RWPE1 (cell line): ENCODE data around the gene IFNL1.

Experiments
- CTCF ChIA-PET: fragments of 350-600 bp; sonication (Branson Sonifier 250); formaldehyde crosslinking; extraction: SDS; loops from one replicate; lab custom pipeline; 2021; lab: Yijun Ruan, JAX
- POLR2A ChIA-PET: fragments of 400-600 bp; formaldehyde crosslinking; extraction: SDS; loops from one replicate; lab custom pipeline; 2020; ENCODE audit warnings: antibody characterized with exemption; ENCODE audit not compliant: low non-redundant PET; lab: Yijun Ruan, JAX
- DNase-seq: peaks from one replicate; pipeline ENCODE4 v3.0.0; 2012; ENCODE audit warnings: low spot score
- H3K27ac ChIP-seq: fragments of 450-650 bp; 2 replicates; pipeline ENCODE4 v1.5.1; 2017
- TF ChIP-seq, protein P1 (sequence below): fragments of 450-650 bp; conservative IDR thresholded peaks from 2 replicates; pipeline ENCODE4 v1.5.1; 2017; ENCODE audit warnings: low read depth, mild to moderate bottlenecking

Gene IFNL1

DNA sequence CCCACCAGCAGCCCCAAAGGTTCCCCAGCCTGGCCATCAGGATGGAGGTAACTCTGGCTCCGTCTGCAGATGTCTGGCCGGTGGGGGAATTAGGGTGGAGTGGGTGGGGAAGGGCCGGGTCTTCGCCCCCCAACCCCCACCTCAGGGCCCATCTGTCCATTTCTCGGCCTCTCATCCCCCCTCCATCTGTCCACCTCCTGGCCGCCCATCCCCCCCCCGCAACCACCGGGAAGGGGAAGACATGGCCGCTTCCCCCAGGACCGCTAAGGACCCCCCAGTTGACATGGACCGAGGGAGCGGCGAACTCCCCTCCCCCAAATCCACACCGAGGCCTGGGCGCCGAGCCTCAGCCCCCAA lies 23.7 kb downstream of the IFNL1 start:
- CTCF ChIA-PET = no interaction called here
- TF ChIP-seq, protein P1, sequence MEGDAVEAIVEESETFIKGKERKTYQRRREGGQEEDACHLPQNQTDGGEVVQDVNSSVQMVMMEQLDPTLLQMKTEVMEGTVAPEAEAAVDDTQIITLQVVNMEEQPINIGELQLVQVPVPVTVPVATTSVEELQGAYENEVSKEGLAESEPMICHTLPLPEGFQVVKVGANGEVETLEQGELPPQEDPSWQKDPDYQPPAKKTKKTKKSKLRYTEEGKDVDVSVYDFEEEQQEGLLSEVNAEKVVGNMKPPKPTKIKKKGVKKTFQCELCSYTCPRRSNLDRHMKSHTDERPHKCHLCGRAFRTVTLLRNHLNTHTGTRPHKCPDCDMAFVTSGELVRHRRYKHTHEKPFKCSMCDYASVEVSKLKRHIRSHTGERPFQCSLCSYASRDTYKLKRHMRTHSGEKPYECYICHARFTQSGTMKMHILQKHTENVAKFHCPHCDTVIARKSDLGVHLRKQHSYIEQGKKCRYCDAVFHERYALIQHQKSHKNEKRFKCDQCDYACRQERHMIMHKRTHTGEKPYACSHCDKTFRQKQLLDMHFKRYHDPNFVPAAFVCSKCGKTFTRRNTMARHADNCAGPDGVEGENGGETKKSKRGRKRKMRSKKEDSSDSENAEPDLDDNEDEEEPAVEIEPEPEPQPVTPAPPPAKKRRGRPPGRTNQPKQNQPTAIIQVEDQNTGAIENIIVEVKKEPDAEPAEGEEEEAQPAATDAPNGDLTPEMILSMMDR = no peak
- no peak for DNase-seq
- POLR2A ChIA-PET = no interaction called here
- H3K27ac ChIP-seq = no peak overlapping the region

DNA sequence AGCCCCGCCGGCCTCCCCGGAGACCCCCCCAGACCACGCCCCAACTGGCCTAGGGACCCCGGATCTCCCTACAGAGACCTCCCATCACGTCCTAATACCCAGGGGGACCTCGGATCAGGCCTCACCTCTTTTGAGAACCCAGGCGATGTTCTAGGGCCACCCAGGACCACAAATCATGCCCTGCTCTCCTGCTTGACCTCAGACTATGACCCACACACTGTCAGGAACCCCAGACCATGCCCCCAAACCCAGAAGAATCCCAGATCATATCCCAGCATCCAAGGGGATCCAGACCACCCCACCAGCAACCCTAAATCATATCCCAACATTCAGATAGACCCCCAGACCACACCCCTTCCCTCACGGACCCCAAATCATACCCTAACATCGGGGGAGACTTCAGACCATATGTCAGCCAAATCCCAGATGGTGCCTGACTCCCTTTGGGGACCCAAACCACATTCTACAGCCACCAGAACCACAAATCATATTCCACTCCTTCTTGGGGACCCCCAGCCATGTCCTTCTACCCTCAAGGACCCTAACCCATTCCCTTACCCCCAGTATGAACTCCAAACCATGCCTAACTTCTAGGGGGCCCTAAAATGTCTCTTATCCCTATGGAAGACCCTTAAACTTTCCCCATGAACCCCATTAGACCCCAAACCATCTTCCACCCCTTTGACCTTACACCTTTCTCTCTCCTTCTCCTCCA lies 25.1 kb downstream of the IFNL1 start:
- DNase-seq = no peak
- TF ChIP-seq, protein P1 = no peak
- ChIA-PET POLR2A (no interaction called here), CTCF (interaction anchor here (0.7 kb wide), 1 partner anchor 8 kb away, joined by 5 read pairs; no protein-coding TSS in a partner anchor)
- no peak overlapping the region for H3K27ac ChIP-seq

DNA sequence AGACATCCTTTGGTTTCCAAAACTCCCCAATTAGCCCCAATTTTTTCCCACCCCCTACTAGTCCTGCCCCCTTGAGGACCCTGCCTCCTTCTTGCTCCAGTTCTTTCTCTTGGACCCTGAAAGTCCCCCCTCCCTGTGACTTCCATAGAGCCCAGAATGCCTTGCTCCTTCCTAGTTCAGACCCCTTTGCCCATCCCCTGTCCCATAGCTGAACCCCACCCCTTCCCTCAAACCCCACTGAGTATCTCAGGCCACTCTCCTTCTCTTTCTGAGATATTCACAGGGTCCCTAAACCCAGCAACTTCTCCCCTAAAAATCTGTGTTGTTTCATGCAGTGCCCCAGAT lies 25.6 kb downstream of the IFNL1 start:
- DNase-seq = no peak
- POLR2A ChIA-PET = no interaction called here
- TF ChIP-seq, protein P1 = no peak
- no peak overlapping the region for H3K27ac ChIP-seq
- CTCF ChIA-PET = interaction anchor here (0.7 kb wide), 1 partner anchor 9 kb away, joined by 5 read pairs; no protein-coding TSS in a partner anchor

DNA sequence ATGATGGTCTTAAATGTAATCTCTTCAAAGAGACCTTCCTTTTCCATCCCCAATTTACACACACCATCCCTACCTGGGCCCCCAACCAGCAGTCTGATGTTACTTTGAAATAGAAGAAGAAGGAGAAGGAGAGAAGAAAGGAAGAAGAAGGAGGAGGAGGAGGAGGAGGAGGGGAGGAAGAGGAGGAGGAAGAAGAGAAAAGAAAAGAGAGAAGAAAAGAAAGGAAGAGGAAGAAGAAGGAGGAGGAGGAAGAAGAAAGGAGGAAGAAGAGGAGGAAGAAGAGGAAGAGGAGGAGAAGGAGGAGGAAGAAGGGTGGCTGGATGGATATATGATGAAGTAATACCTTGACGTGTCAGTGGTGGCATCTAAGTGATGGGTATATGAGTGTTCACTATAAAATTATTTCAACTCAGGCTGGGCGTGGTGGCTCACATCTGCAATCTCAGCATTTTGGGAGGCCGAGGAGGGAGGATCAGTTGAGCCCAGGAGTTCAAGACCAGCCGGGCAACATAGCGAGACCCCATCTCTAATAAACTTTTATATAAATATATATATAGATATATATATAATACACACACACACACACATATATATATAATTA lies 28.1 kb downstream of the IFNL1 start:
- H3K27ac ChIP-seq = no peak overlapping the region
- POLR2A ChIA-PET = no interaction called here
- DNase-seq = no peak
- TF ChIP-seq, protein P1 = no peak
- CTCF ChIA-PET = no interaction called here

DNA sequence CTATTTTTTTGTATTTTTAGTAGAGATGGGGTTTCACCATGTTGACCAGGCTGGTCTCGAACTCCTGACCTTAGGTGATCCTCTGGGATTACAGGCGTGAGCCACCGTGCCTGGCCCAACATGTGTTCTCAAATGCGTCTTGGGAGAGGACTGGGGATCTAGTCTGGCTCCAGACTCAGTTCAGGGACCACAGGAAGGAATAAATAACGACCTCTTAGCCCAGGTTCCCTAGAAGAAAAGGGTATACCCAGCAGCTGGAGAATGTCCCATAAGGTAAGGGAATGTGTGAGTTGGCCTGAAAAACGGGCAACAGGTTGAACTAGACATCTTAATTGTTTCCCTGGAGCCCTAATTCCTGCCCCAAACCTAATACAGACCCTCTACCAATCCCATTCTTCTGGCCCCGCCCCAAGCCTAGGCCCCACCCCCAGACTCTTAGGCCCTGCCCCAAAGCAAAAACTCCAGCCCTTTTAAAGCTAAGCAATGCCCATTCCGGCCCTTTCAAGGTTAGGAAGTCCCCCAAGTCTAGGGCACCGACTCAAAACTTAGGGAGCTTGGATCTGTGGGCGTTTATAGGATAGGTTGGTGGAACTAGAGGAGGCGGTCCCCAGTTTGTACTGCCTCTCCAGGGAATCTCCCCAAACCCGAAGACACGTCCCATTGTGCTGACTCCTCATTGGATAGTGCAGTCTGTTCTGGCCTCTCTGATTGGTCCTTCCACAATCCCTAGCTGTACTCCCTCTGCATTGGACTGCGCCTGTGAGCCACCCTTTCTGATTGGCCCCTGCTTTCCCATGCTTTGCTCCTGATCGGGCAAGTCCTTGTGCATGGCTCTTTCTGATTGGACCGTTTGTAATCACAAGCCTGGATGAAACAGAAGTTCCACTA lies 29.8 kb downstream of the IFNL1 start:
- POLR2A ChIA-PET = no interaction called here
- no peak for DNase-seq
- TF ChIP-seq, protein P1 = no peak
- no peak overlapping the region for H3K27ac ChIP-seq
- CTCF ChIA-PET = interaction anchor here (0.5 to 2.6 kb wide), 3 partner anchors 135 to 204 kb away, joined by 3 to 11 read pairs (median 3); partner anchors contain the start of gene PAK4

DNA sequence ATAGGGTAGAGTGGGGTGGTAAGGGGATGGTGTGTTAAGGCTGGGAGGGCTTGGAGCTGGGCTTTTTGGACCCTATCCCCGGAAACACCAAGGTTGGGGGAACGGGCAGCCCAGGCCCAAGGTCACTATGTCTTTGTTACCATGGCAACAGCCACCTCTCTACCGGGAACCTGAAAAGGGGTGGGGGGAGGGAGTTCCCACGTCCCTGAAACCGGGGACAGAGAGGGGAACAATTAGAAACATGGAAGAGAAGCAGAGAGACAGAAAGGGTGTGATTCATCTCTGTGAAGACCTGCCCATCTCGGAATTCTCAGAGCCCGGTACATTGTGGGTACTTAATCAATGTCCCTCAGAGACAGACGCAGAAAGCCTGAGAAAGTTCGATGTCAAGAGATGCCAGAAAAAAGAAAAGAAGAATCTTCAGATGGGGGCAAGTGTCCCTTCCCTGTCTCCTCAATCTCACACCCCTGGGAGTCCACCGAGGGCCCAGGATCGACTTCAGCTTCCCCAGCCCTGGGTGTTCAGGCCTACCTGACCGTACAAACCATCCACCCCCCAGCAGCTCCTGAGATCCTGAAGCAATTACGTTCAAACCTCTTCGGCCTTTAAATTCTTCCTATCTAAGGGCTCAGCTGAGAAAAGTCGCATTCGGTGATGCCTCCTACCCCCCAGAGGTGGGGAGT lies 31.3 kb downstream of the IFNL1 start:
- TF ChIP-seq, protein P1 = no peak
- POLR2A ChIA-PET = no interaction called here
- no peak overlapping the region for H3K27ac ChIP-seq
- no peak for DNase-seq
- CTCF ChIA-PET = interaction anchor here (0.6 to 2.6 kb wide), 8 partner anchors 47 to 380 kb away, joined by 3 to 11 read pairs (median 4); no protein-coding TSS in a partner anchor
